ENCODE measurements around the gene NHEJ1. TPM values are rescaled to one million over a fixed set of nuclear protein-coding genes. Genes with fewer than 3 reads are reported as not detected.

The NHEJ1 gene
- total RNA-seq, 1 experiment from 2014 or later, result 22.3 TPM

GRCh38 chr2:219133976-219134375 lies 26.6 kb downstream of the NHEJ1 start:
- Mint-ChIP-seq H3K9me3 (no peaks in the 10 kb centered on the region), H3K4me1 (peaks cover 9% of the 10 kb centered on the region), H3K4me3 (no peak overlapping the region), H3K27me3 (ENCODE audit: low read depth) (no peaks in the 10 kb centered on the region), H3K27ac (peak overlapping the region; percentile 15), H3K36me3 (no peaks in the 10 kb centered on the region)
- POLR2A ChIA-PET, result no interaction called here
- CTCF ChIA-PET, result interaction anchor here (0.8 to 2.5 kb wide), 5 partner anchors 15 to 104 kb away, joined by 3 to 13 read pairs (median 5); no protein-coding TSS in a partner anchor
- no peak for TF ChIP-seq ELF4 (CRISPR knock-in tag; IDR thresholded peaks at IDR 0.05; ENCODE audit: low read depth)
- TF ChIP-seq JUN (CRISPR knock-in tag; IDR thresholded peaks at IDR 0.05), result no peak
- TF ChIP-seq E2F4 (CRISPR knock-in tag; IDR thresholded peaks at IDR 0.05; ENCODE audit: borderline replicate concordance, low read depth), result no peak
- no peak for TF ChIP-seq ERG (CRISPR knock-in tag; IDR thresholded peaks at IDR 0.05)
- DNase-seq (ENCODE audit: low spot score) (no peak), ATAC-seq (peak; percentile 44; the same call in 1 of the 2 replicates)

- ChIA-PET POLR2A (no interaction called here), CTCF (interaction anchor here (1.0 to 1.7 kb wide), 6 partner anchors 9 to 151 kb away, joined by 3 to 7 read pairs (median 3); no protein-coding TSS in a partner anchor)
- DNase-seq (ENCODE audit: low spot score) (no peak), ATAC-seq (no peak)
- Mint-ChIP-seq H3K36me3 (no peaks in the 10 kb centered on the region), H3K4me3 (no peak overlapping the region), H3K27ac (no peak overlapping the region), H3K27me3 (ENCODE audit: low read depth) (no peaks in the 10 kb centered on the region), H3K9me3 (no peaks in the 10 kb centered on the region), H3K4me1 (peaks cover 9% of the 10 kb centered on the region)
- no peak for TF ChIP-seq CREB1 (CRISPR knock-in tag; IDR thresholded peaks at IDR 0.05)
- no peak for TF ChIP-seq NR2C2 (CRISPR knock-in tag; IDR thresholded peaks at IDR 0.05)
- no peak for TF ChIP-seq MAX (CRISPR knock-in tag; IDR thresholded peaks at IDR 0.05)
- TF ChIP-seq ZNF416 (CRISPR knock-in tag; IDR thresholded peaks at IDR 0.05), result no peak
- no peak for TF ChIP-seq ATF6 (CRISPR knock-in tag; IDR thresholded peaks at IDR 0.05)
- TF ChIP-seq ETV6 (CRISPR knock-in tag; IDR thresholded peaks at IDR 0.05), result no peak
- TF ChIP-seq ARID4B (CRISPR knock-in tag; IDR thresholded peaks at IDR 0.05; ENCODE audit: borderline replicate concordance), result no peak
- TF ChIP-seq NR1H2 (CRISPR knock-in tag; IDR thresholded peaks at IDR 0.05), result no peak
- TF ChIP-seq GABPB1 (CRISPR knock-in tag; IDR thresholded peaks at IDR 0.05), result no peak
- no peak for TF ChIP-seq FOXK1 (CRISPR knock-in tag; IDR thresholded peaks at IDR 0.05)
- no peak for TF ChIP-seq SOX15 (CRISPR knock-in tag; IDR thresholded peaks at IDR 0.05)
Measured at GRCh38 chr2:219131744-219132143, 28.9 kb downstream of the NHEJ1 start.
